Mesothelial cell of epicardium (in vitro differentiated cells): Measurements from ENCODE around the gene OR2H2. TPM values are rescaled to one million over a fixed set of nuclear protein-coding genes. Genes with fewer than 3 reads are reported as not detected.
A peak's percentile ranks its signal among the peaks of the same experiment; 100 is the strongest.

Experiments used
- DNase-seq, 2 experiments: peaks; one replicate each; pipeline ENCODE4 v3.0.0; 2021; ENCODE audit warnings: low spot score in 2 of 2; ENCODE audit not compliant: unreplicated experiment in 2 of 2
- H3K27ac Mint-ChIP-seq: 2 replicates; pipeline ENCODE4 v1.8.0; 2021; ENCODE audit warnings: mixed read lengths
- H3K27me3 Mint-ChIP-seq: 2 replicates; pipeline ENCODE4 v1.8.0; 2021; ENCODE audit warnings: low read depth, mixed read lengths
- H3K36me3 Mint-ChIP-seq: 2 replicates; pipeline ENCODE4 v1.8.0; 2021; ENCODE audit warnings: mixed read lengths
- H3K4me1 Mint-ChIP-seq: 2 replicates; pipeline ENCODE4 v1.8.0; 2021; ENCODE audit warnings: mixed read lengths
- H3K4me3 Mint-ChIP-seq: 2 replicates; pipeline ENCODE4 v1.8.0; 2021; ENCODE audit warnings: mild to moderate bottlenecking, moderate library complexity, mixed read lengths
- H3K9me3 Mint-ChIP-seq: 2 replicates; pipeline ENCODE4 v1.8.0; 2021; ENCODE audit warnings: mixed read lengths
- total RNA-seq: library from RNA; stranded (reverse); gene quantifications from 3 replicates; pipeline ENCODE4 v1.2.1, GENCODE V29; 2021
- TF ChIP-seq, protein P1 (sequence below): fragments of 200-600 bp; sonication (generic); IDR thresholded peaks from one replicate; pipeline ENCODE4 v1.5.0; 2021; ENCODE audit warnings: antibody characterized with exemption; ENCODE audit not compliant: unreplicated experiment

The OR2H2 gene
- total RNA-seq, 1 donor from 2014 or later: not detected

- TF ChIP-seq, protein P1, sequence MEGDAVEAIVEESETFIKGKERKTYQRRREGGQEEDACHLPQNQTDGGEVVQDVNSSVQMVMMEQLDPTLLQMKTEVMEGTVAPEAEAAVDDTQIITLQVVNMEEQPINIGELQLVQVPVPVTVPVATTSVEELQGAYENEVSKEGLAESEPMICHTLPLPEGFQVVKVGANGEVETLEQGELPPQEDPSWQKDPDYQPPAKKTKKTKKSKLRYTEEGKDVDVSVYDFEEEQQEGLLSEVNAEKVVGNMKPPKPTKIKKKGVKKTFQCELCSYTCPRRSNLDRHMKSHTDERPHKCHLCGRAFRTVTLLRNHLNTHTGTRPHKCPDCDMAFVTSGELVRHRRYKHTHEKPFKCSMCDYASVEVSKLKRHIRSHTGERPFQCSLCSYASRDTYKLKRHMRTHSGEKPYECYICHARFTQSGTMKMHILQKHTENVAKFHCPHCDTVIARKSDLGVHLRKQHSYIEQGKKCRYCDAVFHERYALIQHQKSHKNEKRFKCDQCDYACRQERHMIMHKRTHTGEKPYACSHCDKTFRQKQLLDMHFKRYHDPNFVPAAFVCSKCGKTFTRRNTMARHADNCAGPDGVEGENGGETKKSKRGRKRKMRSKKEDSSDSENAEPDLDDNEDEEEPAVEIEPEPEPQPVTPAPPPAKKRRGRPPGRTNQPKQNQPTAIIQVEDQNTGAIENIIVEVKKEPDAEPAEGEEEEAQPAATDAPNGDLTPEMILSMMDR: no peak
- Mint-ChIP-seq H3K36me3 (peaks cover 25% of the 10 kb centered on the region), H3K4me3 (no peak overlapping the region), H3K27me3 (peaks cover 2% of the 10 kb centered on the region), H3K27ac (no peak overlapping the region), H3K4me1 (peaks cover 30% of the 10 kb centered on the region), H3K9me3 (no peaks in the 10 kb centered on the region)
- DNase-seq: no peak
Measured at GRCh38 chr6:29625337-29625930, 40.5 kb downstream of the OR2H2 start.

DNA sequence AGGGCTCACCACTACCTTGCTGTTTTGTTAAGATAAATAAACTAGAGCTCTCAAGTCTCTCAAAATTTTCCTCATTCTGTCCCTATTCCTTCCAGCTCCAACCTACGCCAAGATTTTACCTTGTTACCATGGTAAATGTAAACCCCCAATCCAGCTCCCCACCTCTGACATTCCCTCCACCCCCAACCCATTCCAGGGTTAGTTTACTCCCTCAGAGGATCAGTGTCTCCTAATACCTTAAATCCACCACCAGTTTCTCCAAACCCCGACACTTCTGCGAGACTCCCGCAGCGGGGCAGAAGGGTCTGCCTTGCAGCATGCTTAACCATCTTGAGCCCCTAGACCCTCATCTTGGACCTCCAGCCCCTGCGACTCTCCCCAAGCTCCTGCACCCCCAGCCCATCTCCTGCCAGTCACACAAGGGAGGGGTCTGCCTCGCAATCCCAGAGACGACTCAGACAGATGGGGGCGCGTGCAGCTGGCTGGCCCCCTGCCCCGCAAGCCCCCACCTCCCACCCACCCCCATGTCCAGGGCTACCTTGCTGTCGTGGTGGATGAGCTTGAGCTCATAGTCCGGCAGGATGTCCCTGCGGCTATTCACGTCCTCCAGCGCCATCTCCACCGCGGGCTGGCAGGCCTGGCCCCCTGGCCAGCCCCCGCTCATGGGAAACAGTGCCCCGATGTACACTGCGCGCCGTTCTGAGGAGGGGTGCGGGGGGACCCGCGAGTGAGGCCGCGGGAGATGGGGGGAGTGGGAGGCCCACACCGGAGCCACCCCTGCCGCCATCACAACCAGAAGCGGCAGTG, 42.2 kb downstream of the OR2H2 start:
- Mint-ChIP-seq H3K36me3 (peaks cover 14% of the 10 kb centered on the region), H3K27me3 (peaks cover 5% of the 10 kb centered on the region), H3K4me3 (peak overlapping the region; percentile 85), H3K27ac (no peak overlapping the region), H3K9me3 (no peaks in the 10 kb centered on the region), H3K4me1 (peaks cover 44% of the 10 kb centered on the region)
- no peak for DNase-seq
- TF ChIP-seq, protein P1: no peak

DNA sequence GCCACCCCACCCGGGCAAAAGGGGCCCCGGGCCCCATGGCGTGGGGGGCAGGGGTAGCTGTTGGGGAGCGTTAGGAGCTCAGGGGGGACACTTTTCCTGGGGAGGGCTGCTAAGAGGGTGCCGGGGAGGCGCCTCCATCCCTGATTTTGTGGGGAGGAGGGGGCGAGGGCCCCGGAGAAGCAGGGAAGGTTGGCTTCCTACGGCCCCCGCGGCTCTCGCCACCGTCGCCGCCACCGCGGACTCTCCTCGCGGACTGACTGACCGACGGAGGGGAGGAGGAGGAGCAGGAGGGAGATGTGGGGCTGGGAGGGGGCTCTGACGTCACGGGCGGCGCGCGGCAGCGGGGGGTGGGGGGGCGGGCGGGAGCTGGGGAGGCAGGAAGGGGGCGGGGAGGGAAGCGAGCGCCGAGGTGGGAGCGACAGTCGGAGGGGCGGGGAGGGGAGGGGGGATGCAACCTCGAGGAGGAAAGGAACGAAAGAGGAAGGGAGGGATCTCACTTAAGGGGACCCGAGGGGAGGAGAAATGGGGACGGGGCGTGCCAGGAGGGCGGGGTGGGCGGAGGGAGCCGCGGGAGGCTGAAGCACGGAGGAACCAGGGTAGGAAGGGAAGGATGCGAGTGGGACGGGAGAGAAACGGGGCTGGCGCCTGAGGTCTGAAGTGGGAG, 43.0 kb downstream of the OR2H2 start:
- Mint-ChIP-seq H3K27ac (peak overlapping the region; percentile 84), H3K27me3 (peaks cover 5% of the 10 kb centered on the region), H3K9me3 (no peaks in the 10 kb centered on the region), H3K4me3 (peak overlapping the region; percentile 85), H3K4me1 (peaks cover 45% of the 10 kb centered on the region), H3K36me3 (peaks cover 13% of the 10 kb centered on the region)
- peak; percentile 52 to 64 for DNase-seq
- TF ChIP-seq, protein P1: no peak

DNA sequence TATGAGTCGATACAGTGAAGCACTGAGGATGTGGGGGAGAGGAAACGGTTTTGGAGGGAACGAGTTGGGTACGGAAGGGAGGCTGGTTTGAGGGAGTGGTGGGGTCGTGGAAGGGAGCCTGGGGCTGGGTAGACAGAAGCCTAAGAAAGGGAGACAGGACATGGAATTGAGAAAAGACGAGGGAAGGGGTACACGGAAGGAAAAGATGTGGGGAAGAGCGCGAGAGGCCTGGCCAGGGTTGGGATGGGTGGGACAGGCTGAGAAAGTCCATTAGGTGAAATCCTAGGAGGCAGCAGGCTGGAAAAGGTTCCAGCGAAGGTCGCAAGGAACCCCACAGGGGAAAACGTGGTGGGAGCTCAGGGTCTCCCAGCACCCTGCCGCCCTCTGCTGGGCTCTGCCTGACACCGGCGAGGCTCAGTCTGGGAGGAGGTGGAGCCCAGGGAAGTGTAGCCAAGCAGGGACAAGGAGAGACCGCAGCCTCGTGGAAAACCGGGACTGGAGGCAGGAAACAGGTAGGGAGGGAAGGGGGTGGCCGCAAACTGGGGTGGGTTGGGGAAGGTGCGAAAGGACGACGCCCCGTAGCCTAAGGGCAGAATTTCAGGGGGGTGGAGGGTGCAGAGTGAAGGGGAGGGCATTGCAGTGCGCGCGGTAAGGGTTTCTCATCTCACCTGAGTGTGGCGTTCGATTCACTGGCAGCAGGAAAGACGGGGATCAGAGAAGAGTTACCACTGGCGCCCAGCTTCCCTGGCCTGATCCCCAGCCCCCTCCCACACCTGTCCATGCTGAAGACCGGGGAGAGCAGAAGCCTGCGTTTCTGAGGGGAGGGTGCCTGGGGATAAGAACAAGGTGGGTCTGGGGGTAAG, 43.7 kb downstream of the OR2H2 start:
- peak overlapping the region; percentile 85 for H3K4me3 Mint-ChIP-seq
- TF ChIP-seq, protein P1: no peak
- peaks cover 5% of the 10 kb centered on the region for H3K27me3 Mint-ChIP-seq
- H3K9me3 Mint-ChIP-seq: no peaks in the 10 kb centered on the region
- H3K36me3 Mint-ChIP-seq: peaks cover 7% of the 10 kb centered on the region
- peak; percentile 58 to 81 for DNase-seq
- peak overlapping the region; percentile 84 for H3K27ac Mint-ChIP-seq
- H3K4me1 Mint-ChIP-seq: peaks cover 49% of the 10 kb centered on the region

DNA sequence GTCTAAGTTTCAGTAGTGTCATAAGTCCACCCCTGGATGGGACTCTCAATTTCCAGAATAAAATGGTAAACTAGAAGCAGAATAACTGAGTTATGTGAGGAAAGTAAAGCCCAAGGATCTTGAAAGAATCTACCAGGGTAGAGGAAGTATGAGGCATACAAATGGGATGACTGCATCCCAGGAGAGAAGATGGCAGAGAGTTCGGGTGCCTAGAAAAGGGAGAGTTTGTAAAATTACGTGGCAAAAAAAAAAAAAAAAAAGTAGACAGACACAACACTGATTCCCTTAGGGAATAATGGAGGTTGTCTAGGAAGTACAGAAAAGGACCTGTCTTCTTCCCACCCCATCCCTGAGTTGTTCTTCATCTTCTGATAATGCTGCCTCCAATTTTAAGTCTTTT, 44.6 kb downstream of the OR2H2 start:
- Mint-ChIP-seq H3K27ac (no peak overlapping the region), H3K4me1 (peaks cover 56% of the 10 kb centered on the region), H3K36me3 (peaks cover 2% of the 10 kb centered on the region), H3K27me3 (peaks cover 5% of the 10 kb centered on the region), H3K9me3 (no peaks in the 10 kb centered on the region), H3K4me3 (peak overlapping the region; percentile 85)
- TF ChIP-seq, protein P1: no peak
- no peak for DNase-seq
